KOPT-K1 (cell line): ENCODE data around the gene ARMCX5.

Experiments used
- H3K27ac ChIP-seq: fragments of 200-600 bp; sonication (generic); 2 replicates; pipeline ENCODE4 v1.5.1; 2016; ENCODE audit warnings: antibody characterized with exemption, mild to moderate bottlenecking, low read depth, low read length; ENCODE audit not compliant: poor library complexity, severe bottlenecking
- H3K36me3 ChIP-seq: fragments of 200-600 bp; sonication (generic); 2 replicates; pipeline ENCODE4 v1.5.1; 2017; ENCODE audit warnings: antibody characterized with exemption, mild to moderate bottlenecking, low read length, moderate library complexity; ENCODE audit not compliant: insufficient read depth
- H3K9me3 ChIP-seq: fragments of 200-600 bp; sonication (generic); 2 replicates; pipeline ENCODE4 v1.5.1; 2017; ENCODE audit warnings: antibody characterized with exemption, low read length, mild to moderate bottlenecking; ENCODE audit not compliant: insufficient read depth, poor library complexity, severe bottlenecking

Gene ARMCX5

GRCh38 chrX:102652031-102652688, 52.8 kb downstream of the ARMCX5 start:
- H3K9me3 ChIP-seq = no peaks in the 10 kb centered on the region
- peaks cover 8% of the 10 kb centered on the region; the same call in 1 of the 2 replicates for H3K36me3 ChIP-seq
- H3K27ac ChIP-seq = peak overlapping the region; percentile 62
